WTC11 (cell line): ENCODE results near the gene OR1D5.

ENCODE experiments used
- FOXK1 ChIP-seq: sonication (generic); formaldehyde crosslinking; IDR thresholded peaks from 2 replicates; pipeline ENCODE4 v1.8.0; 2022; ENCODE audit warnings: mild to moderate bottlenecking, moderate library complexity, missing genetic modification reagents
- TCF7 ChIP-seq: sonication (generic); formaldehyde crosslinking; IDR thresholded peaks from 2 replicates; pipeline ENCODE4 v1.8.0; 2022; ENCODE audit warnings: mild to moderate bottlenecking, low read depth, missing genetic modification reagents, moderate library complexity
- TF ChIP-seq, protein P1 (sequence below): fragments of 200-600 bp; IDR thresholded peaks from 2 replicates; pipeline ENCODE4 v1.8.0; 2022; ENCODE audit warnings: antibody characterized with exemption
- TF ChIP-seq, protein P2 (sequence below): sonication (generic); formaldehyde crosslinking; IDR thresholded peaks from 2 replicates; pipeline ENCODE4 v1.8.0; 2022; ENCODE audit warnings: mild to moderate bottlenecking, missing genetic modification reagents

DNA sequence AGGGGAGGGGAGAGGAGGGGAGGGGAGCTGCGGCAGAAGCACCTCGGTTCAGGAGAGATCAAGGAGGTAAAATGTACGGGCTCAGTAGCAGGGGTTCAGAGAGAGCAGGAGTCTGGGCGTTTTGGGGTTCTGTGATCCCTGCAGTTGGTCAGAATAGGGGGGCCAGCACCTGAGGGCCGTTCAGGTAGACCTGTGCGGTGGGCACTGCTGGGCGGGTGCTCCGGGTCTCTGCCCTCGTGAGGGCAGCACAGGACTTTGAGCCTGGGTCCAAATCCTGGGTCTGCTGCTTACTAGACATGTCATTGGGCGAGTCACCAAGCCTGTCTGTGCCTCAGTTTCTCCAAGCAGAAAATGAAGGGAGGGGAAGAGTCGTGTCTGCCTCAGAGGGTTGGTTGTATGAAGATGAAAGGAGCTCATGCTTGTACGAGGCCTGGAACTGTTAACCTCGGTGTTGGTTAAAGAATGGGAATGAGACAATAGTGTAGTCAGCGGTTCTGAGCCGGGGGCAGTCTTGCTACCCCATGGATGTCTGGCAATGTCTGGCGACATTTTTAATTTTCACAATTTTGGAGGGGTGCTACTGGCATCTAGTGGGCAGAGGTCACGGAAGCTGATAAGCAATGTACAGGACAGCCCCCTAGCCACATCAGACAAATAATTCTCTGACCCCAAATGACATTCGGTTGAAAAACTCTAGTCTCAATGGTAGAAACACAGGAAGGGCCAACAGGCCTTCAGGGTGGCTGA, 35.4 kb downstream of the OR1D5 start:
- TF ChIP-seq FOXK1 (no peak), TCF7 (CRISPR knock-in tag) (no peak)
- TF ChIP-seq, protein P1, sequence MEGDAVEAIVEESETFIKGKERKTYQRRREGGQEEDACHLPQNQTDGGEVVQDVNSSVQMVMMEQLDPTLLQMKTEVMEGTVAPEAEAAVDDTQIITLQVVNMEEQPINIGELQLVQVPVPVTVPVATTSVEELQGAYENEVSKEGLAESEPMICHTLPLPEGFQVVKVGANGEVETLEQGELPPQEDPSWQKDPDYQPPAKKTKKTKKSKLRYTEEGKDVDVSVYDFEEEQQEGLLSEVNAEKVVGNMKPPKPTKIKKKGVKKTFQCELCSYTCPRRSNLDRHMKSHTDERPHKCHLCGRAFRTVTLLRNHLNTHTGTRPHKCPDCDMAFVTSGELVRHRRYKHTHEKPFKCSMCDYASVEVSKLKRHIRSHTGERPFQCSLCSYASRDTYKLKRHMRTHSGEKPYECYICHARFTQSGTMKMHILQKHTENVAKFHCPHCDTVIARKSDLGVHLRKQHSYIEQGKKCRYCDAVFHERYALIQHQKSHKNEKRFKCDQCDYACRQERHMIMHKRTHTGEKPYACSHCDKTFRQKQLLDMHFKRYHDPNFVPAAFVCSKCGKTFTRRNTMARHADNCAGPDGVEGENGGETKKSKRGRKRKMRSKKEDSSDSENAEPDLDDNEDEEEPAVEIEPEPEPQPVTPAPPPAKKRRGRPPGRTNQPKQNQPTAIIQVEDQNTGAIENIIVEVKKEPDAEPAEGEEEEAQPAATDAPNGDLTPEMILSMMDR, result no peak
- TF ChIP-seq, protein P2, sequence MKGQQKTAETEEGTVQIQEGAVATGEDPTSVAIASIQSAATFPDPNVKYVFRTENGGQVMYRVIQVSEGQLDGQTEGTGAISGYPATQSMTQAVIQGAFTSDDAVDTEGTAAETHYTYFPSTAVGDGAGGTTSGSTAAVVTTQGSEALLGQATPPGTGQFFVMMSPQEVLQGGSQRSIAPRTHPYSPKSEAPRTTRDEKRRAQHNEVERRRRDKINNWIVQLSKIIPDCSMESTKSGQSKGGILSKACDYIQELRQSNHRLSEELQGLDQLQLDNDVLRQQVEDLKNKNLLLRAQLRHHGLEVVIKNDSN (CRISPR knock-in tag), result no peak
